Measurements from ENCODE around the gene RARB. TPM values are rescaled to one million over a fixed set of nuclear protein-coding genes. Genes with fewer than 3 reads are reported as not detected.

Gene RARB
- total RNA-seq, 2 experiments from 2014 or later, result not detected

GRCh38 chr3:25592510-25592968 lies 164.5 kb downstream of the RARB start:
- intact Hi-C loops (cut with micrococcal nuclease), result no loop called here
- H3K4me1 Mint-ChIP-seq (ENCODE audit: low read depth), result peaks cover 4% of the 10 kb centered on the region
- H3K27me3 Mint-ChIP-seq, result no peaks in the 10 kb centered on the region
- CTCF ChIA-PET, result interaction anchor here (0.5 to 3.7 kb wide), 10 partner anchors 11 to 912 kb away, joined by 3 to 23 read pairs (median 3); no protein-coding TSS in a partner anchor
- DNase-seq, result peak; percentile 23
- no peaks in the 10 kb centered on the region for H3K9me3 Mint-ChIP-seq
- ATAC-seq, result peak; percentile 50
- POLR2A ChIA-PET, result interaction anchor here (0.6 kb wide), 2 partner anchors 196 to 245 kb away, joined by 3 read pairs; no protein-coding TSS in a partner anchor
- no peak overlapping the region for H3K4me3 Mint-ChIP-seq
- peaks cover 2% of the 10 kb centered on the region for H3K36me3 Mint-ChIP-seq (ENCODE audit: low read depth)
- TF ChIP-seq CTCF (IDR thresholded peaks at IDR 0.05), result no peak
- H3K27ac Mint-ChIP-seq, result peak overlapping the region; percentile 66

GRCh38 chr3:25593001-25593400 lies 164.9 kb downstream of the RARB start:
- no peak for ATAC-seq
- intact Hi-C loops (cut with micrococcal nuclease), result no loop called here
- TF ChIP-seq CTCF (IDR thresholded peaks at IDR 0.05), result no peak
- H3K27me3 Mint-ChIP-seq, result no peaks in the 10 kb centered on the region
- DNase-seq, result no peak
- ChIA-PET CTCF (interaction anchor here (0.5 to 3.7 kb wide), 15 partner anchors 11 to 913 kb away, joined by 3 to 23 read pairs (median 4); no protein-coding TSS in a partner anchor), POLR2A (interaction anchor here (0.6 kb wide), 2 partner anchors 195 to 245 kb away, joined by 3 read pairs; no protein-coding TSS in a partner anchor)
- no peak overlapping the region for H3K27ac Mint-ChIP-seq
- H3K4me1 Mint-ChIP-seq (ENCODE audit: low read depth), result peaks cover 4% of the 10 kb centered on the region
- H3K36me3 Mint-ChIP-seq (ENCODE audit: low read depth), result peaks cover 3% of the 10 kb centered on the region
- no peak overlapping the region for H3K4me3 Mint-ChIP-seq
- H3K9me3 Mint-ChIP-seq, result no peaks in the 10 kb centered on the region

- POLR2A ChIA-PET, result no interaction called here
- H3K27me3 Mint-ChIP-seq, result no peaks in the 10 kb centered on the region
- peaks cover 4% of the 10 kb centered on the region for H3K4me1 Mint-ChIP-seq (ENCODE audit: low read depth)
- ATAC-seq, result peak; percentile 75
- H3K4me3 Mint-ChIP-seq, result no peak overlapping the region
- peak; percentile 20 for DNase-seq
- CTCF ChIA-PET, result interaction anchor here (0.6 to 3.7 kb wide), 15 partner anchors 8 to 1067 kb away, joined by 3 to 23 read pairs (median 5); no protein-coding TSS in a partner anchor
- no peak overlapping the region for H3K27ac Mint-ChIP-seq
- no peaks in the 10 kb centered on the region for H3K9me3 Mint-ChIP-seq
- TF ChIP-seq CTCF (IDR thresholded peaks at IDR 0.05), result peak; percentile 81
- H3K36me3 Mint-ChIP-seq (ENCODE audit: low read depth), result peaks cover 9% of the 10 kb centered on the region
- intact Hi-C loops (cut with micrococcal nuclease), result no loop called here
These were observed 166.0 kb downstream of the RARB start for GRCh38 chr3:25594007-25594502.

GRCh38 chr3:25597535-25598101 lies 169.6 kb downstream of the RARB start:
- no peak for TF ChIP-seq CTCF (IDR thresholded peaks at IDR 0.05)
- DNase-seq (no peak), ATAC-seq (no peak)
- ChIA-PET CTCF (no interaction called here), POLR2A (no interaction called here)
- Mint-ChIP-seq H3K4me3 (no peak overlapping the region), H3K27me3 (no peaks in the 10 kb centered on the region), H3K9me3 (no peaks in the 10 kb centered on the region), H3K4me1 (ENCODE audit: low read depth) (peaks cover 4% of the 10 kb centered on the region), H3K27ac (peak overlapping the region; percentile 16), H3K36me3 (ENCODE audit: low read depth) (peaks cover 14% of the 10 kb centered on the region)
- intact Hi-C loops (cut with micrococcal nuclease), result no loop called here

- ChIA-PET CTCF (interaction anchor here (0.9 to 3.3 kb wide), 3 partner anchors 9 to 232 kb away, joined by 3 to 23 read pairs (median 5); no protein-coding TSS in a partner anchor), POLR2A (no interaction called here)
- ATAC-seq (no peak), DNase-seq (no peak)
- Mint-ChIP-seq H3K4me3 (no peak overlapping the region), H3K27ac (peak overlapping the region; percentile 43), H3K9me3 (no peaks in the 10 kb centered on the region), H3K4me1 (ENCODE audit: low read depth) (peaks cover 12% of the 10 kb centered on the region), H3K36me3 (ENCODE audit: low read depth) (peaks cover 34% of the 10 kb centered on the region), H3K27me3 (no peaks in the 10 kb centered on the region)
- intact Hi-C loops (cut with micrococcal nuclease), result no loop called here
- no peak for TF ChIP-seq CTCF (IDR thresholded peaks at IDR 0.05)
These were observed 175.6 kb downstream of the RARB start for GRCh38 chr3:25603703-25604102.

Measured in activated CD8-positive, alpha-beta T cell treated with anti-CD3 and anti-CD28 coated beads for 36 hours (primary cell).